A673 (cell line): ENCODE measurements around the gene ANXA4. TPM values are rescaled to one million over a fixed set of nuclear protein-coding genes. Genes with fewer than 3 reads are reported as not detected.

Source experiments
- BruUV-seq: library from RNA; stranded (reverse); fragments of 400-500 nt; replicated peaks from 2 replicates; lab custom pipeline; 2021; lab: Mats Ljungman, UMichigan
- CTCF ChIA-PET: fragments of 300-600 bp; sonication (Branson Sonifier 250); formaldehyde crosslinking; loops from one replicate; lab custom pipeline; 2022; ENCODE audit warnings: antibody characterized with exemption; lab: Charles Lee
- POLR2A ChIA-PET: fragments of 300-600 bp; sonication (Branson Sonifier 250); formaldehyde crosslinking; loops from one replicate; lab custom pipeline; 2022; ENCODE audit warnings: antibody characterized with exemption; ENCODE audit not compliant: low non-redundant PET; lab: Charles Lee
- DNase-seq: peaks from one replicate; pipeline ENCODE4 v3.0.0-alpha.2; 2015; ENCODE audit warnings: low spot score
- H3K27ac ChIP-seq: fragments of 200-600 bp; sonication (generic); 2 replicates; pipeline ENCODE4 v1.5.1; 2016; ENCODE audit warnings: mixed run types, low read depth, mild to moderate bottlenecking, mixed read lengths, antibody characterized with exemption, low read length; ENCODE audit not compliant: poor library complexity, severe bottlenecking
- H3K27me3 ChIP-seq: fragments of 200-600 bp; sonication (generic); replicated peaks from 2 replicates; pipeline ENCODE4 v1.6.1; 2017; ENCODE audit warnings: mixed run types, low read depth, mild to moderate bottlenecking, mixed read lengths, antibody characterized with exemption, low read length; ENCODE audit not compliant: insufficient read depth, poor library complexity
- H3K36me3 ChIP-seq: fragments of 200-600 bp; sonication (generic); 2 replicates; pipeline ENCODE4 v1.6.1; 2016; ENCODE audit warnings: mixed run types, mild to moderate bottlenecking, mixed read lengths, antibody characterized with exemption, low read length; ENCODE audit not compliant: insufficient read depth, poor library complexity, severe bottlenecking
- H3K4me1 ChIP-seq: fragments of 200-600 bp; sonication (generic); 2 replicates; pipeline ENCODE4 v1.6.1; 2017; ENCODE audit warnings: mixed run types, mild to moderate bottlenecking, mixed read lengths, antibody characterized with exemption, low read length; ENCODE audit not compliant: insufficient read depth, poor library complexity, severe bottlenecking
- H3K4me3 ChIP-seq: fragments of 200-600 bp; sonication (generic); 2 replicates; pipeline ENCODE4 v1.5.1; 2016; ENCODE audit warnings: low read depth, mixed run types, mild to moderate bottlenecking, mixed read lengths, low read length; ENCODE audit not compliant: poor library complexity, severe bottlenecking
- H3K9me3 ChIP-seq: fragments of 200-600 bp; sonication (generic); 2 replicates; pipeline ENCODE4 v1.6.1; 2016; ENCODE audit warnings: mixed run types, low read depth, mild to moderate bottlenecking, mixed read lengths, antibody characterized with exemption, low read length; ENCODE audit not compliant: poor library complexity, severe bottlenecking
- CTCF ChIP-seq: fragments of 300-800, 200-600 bp; sonication (generic); conservative IDR thresholded peaks from 2 replicates; pipeline ENCODE4 v1.5.1; 2017; ENCODE audit warnings: low read depth, mild to moderate bottlenecking, antibody characterized with exemption, low read length, moderate library complexity, mixed read lengths
- EZH2 ChIP-seq: fragments of 200-600 bp; sonication (generic); IDR thresholded peaks from 2 replicates; pipeline ENCODE4 v1.6.1; 2017; ENCODE audit warnings: borderline replicate concordance, low read depth, mild to moderate bottlenecking, mixed read lengths, antibody characterized with exemption, low read length; ENCODE audit not compliant: poor library complexity, severe bottlenecking
- intact Hi-C: fragments of 100-400 bp; cut with micrococcal nuclease; formaldehyde crosslinking; loops from one replicate; pipeline ENCODE4 v1.10.0; 2022; ENCODE audit not compliant: unreplicated experiment
- total RNA-seq: library from RNA; stranded (reverse); gene quantifications from 2 replicates; pipeline ENCODE4 v1.2.3, GENCODE V29; 2021

ANXA4 gene
- total RNA-seq, 1 experiment from 2014 or later = 5.1 TPM

GRCh38 chr2:69796174-69796573 is 54.2 kb downstream of the ANXA4 start:
- intact Hi-C loops = loop anchor here (10.0 kb wide), 1 partner anchor 51 kb away; the partner anchor contains the start of gene ANXA4

GRCh38 chr2:69797235-69797634 is 55.3 kb downstream of the ANXA4 start:
- TF ChIP-seq EZH2 (no peak), CTCF (no peak)
- H3K4me1 ChIP-seq = peaks cover 6% of the 10 kb centered on the region
- no peaks in the 10 kb centered on the region for H3K36me3 ChIP-seq
- H3K27me3 ChIP-seq = no peaks in the 10 kb centered on the region
- no peak overlapping the region for H3K4me3 ChIP-seq
- no peaks in the 10 kb centered on the region for H3K9me3 ChIP-seq
- no peak for DNase-seq
- no peak overlapping the region for H3K27ac ChIP-seq
- CTCF ChIA-PET = no interaction called here
- intact Hi-C loops = loop anchor here (10.0 kb wide), 1 partner anchor 52 kb away; the partner anchor contains the start of gene ANXA4
- POLR2A ChIA-PET = interaction anchor here (0.6 kb wide), 1 partner anchor 59 kb away, joined by 10 read pairs; no protein-coding TSS in a partner anchor
- BruUV-seq = no TSS peak

More at GRCh38 chr2:69796174-69796573, 54.2 kb downstream of the ANXA4 start:
- DNase-seq = no peak
- TF ChIP-seq CTCF = no peak
- Histone ChIP-seq H3K27me3 (no peaks in the 10 kb centered on the region), H3K4me1 (peaks cover 6% of the 10 kb centered on the region), H3K9me3 (no peaks in the 10 kb centered on the region), H3K27ac (no peak overlapping the region), H3K36me3 (no peaks in the 10 kb centered on the region), H3K4me3 (no peak overlapping the region)
- ChIA-PET CTCF (no interaction called here), POLR2A (no interaction called here)
- BruUV-seq = no TSS peak

GRCh38 chr2:69797836-69798289 is 55.9 kb downstream of the ANXA4 start:
- ChIA-PET POLR2A (no interaction called here), CTCF (no interaction called here)
- BruUV-seq = no TSS peak
- no peaks in the 10 kb centered on the region for H3K27me3 ChIP-seq
- peaks cover 6% of the 10 kb centered on the region for H3K4me1 ChIP-seq
- no peak for DNase-seq
- H3K9me3 ChIP-seq = no peaks in the 10 kb centered on the region
- H3K4me3 ChIP-seq = no peak overlapping the region
- no peak for TF ChIP-seq EZH2
- TF ChIP-seq CTCF = no peak
- no peak overlapping the region for H3K27ac ChIP-seq
- no peaks in the 10 kb centered on the region for H3K36me3 ChIP-seq
- intact Hi-C loops = loop anchor here (10.0 kb wide), 1 partner anchor 53 kb away; the partner anchor contains the start of gene ANXA4
